ENCODE data around the gene AP3M1. TPM values are rescaled to one million over a fixed set of nuclear protein-coding genes. Genes with fewer than 3 reads are reported as not detected.

The AP3M1 gene
- total RNA-seq, 4 donors from 2014 or later: 26.5 to 36.4 (median 31.4) TPM

- H3K36me3 ChIP-seq: no peaks in the 10 kb centered on the region
- H3K27ac ChIP-seq (replicated peaks in 1 of 4): no peak overlapping the region
- no peaks in the 10 kb centered on the region for H3K9me3 ChIP-seq
- 76% methylated on average over 6 of the region's 6 CpGs for WGBS
- no peak for DNase-seq (ENCODE audit: extremely low spot score)
- TF ChIP-seq POLR2A (IDR thresholded peaks at IDR 0.05; ENCODE audit: low read depth) (no peak), POLR2AphosphoS5 (IDR thresholded peaks at IDR 0.05) (no peak), EP300 (IDR thresholded peaks at IDR 0.05) (no peak)
- TF ChIP-seq, protein P1, sequence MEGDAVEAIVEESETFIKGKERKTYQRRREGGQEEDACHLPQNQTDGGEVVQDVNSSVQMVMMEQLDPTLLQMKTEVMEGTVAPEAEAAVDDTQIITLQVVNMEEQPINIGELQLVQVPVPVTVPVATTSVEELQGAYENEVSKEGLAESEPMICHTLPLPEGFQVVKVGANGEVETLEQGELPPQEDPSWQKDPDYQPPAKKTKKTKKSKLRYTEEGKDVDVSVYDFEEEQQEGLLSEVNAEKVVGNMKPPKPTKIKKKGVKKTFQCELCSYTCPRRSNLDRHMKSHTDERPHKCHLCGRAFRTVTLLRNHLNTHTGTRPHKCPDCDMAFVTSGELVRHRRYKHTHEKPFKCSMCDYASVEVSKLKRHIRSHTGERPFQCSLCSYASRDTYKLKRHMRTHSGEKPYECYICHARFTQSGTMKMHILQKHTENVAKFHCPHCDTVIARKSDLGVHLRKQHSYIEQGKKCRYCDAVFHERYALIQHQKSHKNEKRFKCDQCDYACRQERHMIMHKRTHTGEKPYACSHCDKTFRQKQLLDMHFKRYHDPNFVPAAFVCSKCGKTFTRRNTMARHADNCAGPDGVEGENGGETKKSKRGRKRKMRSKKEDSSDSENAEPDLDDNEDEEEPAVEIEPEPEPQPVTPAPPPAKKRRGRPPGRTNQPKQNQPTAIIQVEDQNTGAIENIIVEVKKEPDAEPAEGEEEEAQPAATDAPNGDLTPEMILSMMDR (IDR thresholded peaks at IDR 0.05): no peak
- peaks cover 0 to 11% (median 0%) of the 10 kb centered on the region in 4 donors for H3K4me1 ChIP-seq
- no peaks in the 10 kb centered on the region for H3K27me3 ChIP-seq
- intact Hi-C loops (cut with DNase I): no loop called here
- H3K4me3 ChIP-seq: no peak overlapping the region
Measured at GRCh38 chr10:74164716-74165529, 14.3 kb upstream of the AP3M1 start.

GRCh38 chr10:74163319-74164068 is 12.9 kb upstream of the AP3M1 start:
- Histone ChIP-seq H3K4me1 (peaks cover 0 to 4% (median 0%) of the 10 kb centered on the region in 4 donors), H3K9me3 (no peaks in the 10 kb centered on the region), H3K4me3 (no peak overlapping the region), H3K36me3 (no peaks in the 10 kb centered on the region), H3K27me3 (no peaks in the 10 kb centered on the region), H3K27ac (replicated peaks in 1 of 4) (no peak overlapping the region)
- TF ChIP-seq POLR2A (IDR thresholded peaks at IDR 0.05; ENCODE audit: low read depth) (no peak), POLR2AphosphoS5 (IDR thresholded peaks at IDR 0.05) (no peak), EP300 (IDR thresholded peaks at IDR 0.05) (no peak)
- TF ChIP-seq, protein P1 (IDR thresholded peaks at IDR 0.05): no peak
- 71% methylated on average over 3 of the region's 3 CpGs for WGBS
- DNase-seq (ENCODE audit: extremely low spot score): no peak
- intact Hi-C loops (cut with DNase I): no loop called here

DNA sequence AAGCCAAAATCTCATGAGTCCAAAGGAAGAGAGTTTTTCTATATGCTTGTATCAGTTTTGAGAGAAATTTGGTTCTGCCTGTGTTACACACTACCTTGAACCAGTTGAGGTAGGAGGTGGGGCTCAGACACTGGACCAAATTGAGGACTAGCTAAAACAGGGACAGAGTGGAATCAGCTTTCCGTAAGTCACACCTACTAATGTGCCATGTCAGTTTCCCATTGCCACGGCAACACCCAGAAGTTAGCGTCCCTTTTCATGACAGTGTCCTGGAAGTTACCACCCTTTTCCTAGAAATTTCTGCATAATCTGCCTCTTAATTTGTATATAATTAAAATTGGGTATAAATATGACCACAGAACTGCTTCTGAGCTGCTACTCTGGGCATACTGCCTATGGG is 9.4 kb upstream of the AP3M1 start:
- no peak overlapping the region for H3K4me3 ChIP-seq
- no peak for DNase-seq (ENCODE audit: extremely low spot score)
- no peaks in the 10 kb centered on the region for H3K27me3 ChIP-seq
- 93% methylated on average over 3 of the region's 3 CpGs for WGBS
- H3K27ac ChIP-seq (replicated peaks in 1 of 4): no peak overlapping the region
- no peaks in the 10 kb centered on the region for H3K36me3 ChIP-seq
- intact Hi-C loops (cut with DNase I): no loop called here
- no peaks in the 10 kb centered on the region for H3K9me3 ChIP-seq
- peaks cover 7 to 15% (median 12%) of the 10 kb centered on the region in 4 donors for H3K4me1 ChIP-seq
- TF ChIP-seq POLR2AphosphoS5 (IDR thresholded peaks at IDR 0.05) (no peak), EP300 (IDR thresholded peaks at IDR 0.05) (no peak), POLR2A (IDR thresholded peaks at IDR 0.05; ENCODE audit: low read depth) (no peak)
- TF ChIP-seq, protein P1 (IDR thresholded peaks at IDR 0.05): no peak

GRCh38 chr10:74156919-74157289 is 6.3 kb upstream of the AP3M1 start:
- no peak for TF ChIP-seq POLR2A (IDR thresholded peaks at IDR 0.05; ENCODE audit: low read depth)
- no peak for TF ChIP-seq EP300 (IDR thresholded peaks at IDR 0.05)
- TF ChIP-seq POLR2AphosphoS5 (IDR thresholded peaks at IDR 0.05): no peak
- TF ChIP-seq, protein P1 (IDR thresholded peaks at IDR 0.05): no peak
- Histone ChIP-seq H3K4me3 (no peak overlapping the region), H3K4me1 (peaks cover 29 to 41% (median 34%) of the 10 kb centered on the region in 4 donors), H3K27me3 (no peaks in the 10 kb centered on the region), H3K36me3 (no peaks in the 10 kb centered on the region), H3K9me3 (no peaks in the 10 kb centered on the region), H3K27ac (replicated peaks in 1 of 4) (no peak overlapping the region)
- intact Hi-C loops (cut with DNase I): no loop called here
- no peak for DNase-seq (ENCODE audit: extremely low spot score)
- WGBS: 30% methylated on average over 2 of the region's 2 CpGs
